ENCODE measurements around the gene S100A5. TPM values are rescaled to one million over a fixed set of nuclear protein-coding genes. Genes with fewer than 3 reads are reported as not detected.
"Not testable (repeated sequence)": the region's sequence is repeated elsewhere in the genome, so short reads cannot be mapped to it uniquely, and the experiment has no call there.

S100A5 gene
- total RNA-seq, 4 donors from 2014 or later, result 0.98 TPM; not detected in 3

- TF ChIP-seq CTCF (IDR thresholded peaks at IDR 0.05) (no peak), EP300 (IDR thresholded peaks at IDR 0.05) (no peak)
- Histone ChIP-seq H3K4me1 (peaks cover 8 to 22% (median 12%) of the 10 kb centered on the region in 4 donors), H3K36me3 (no peaks in the 10 kb centered on the region), H3K27ac (replicated peaks in 1 of 4) (no peak overlapping the region), H3K9me3 (no peaks in the 10 kb centered on the region), H3K4me3 (no peak overlapping the region), H3K27me3 (no peaks in the 10 kb centered on the region)
- 89% methylated on average over 8 of the region's 8 CpGs for WGBS
- DNase-seq (ENCODE audit: extremely low spot score), result no peak
- intact Hi-C loops (cut with DNase I), result no loop called here
Observed at GRCh38 chr1:153527023-153527682, 13.6 kb downstream of the S100A5 start.

- Histone ChIP-seq H3K9me3 (no peaks in the 10 kb centered on the region), H3K4me1 (peaks cover 6 to 16% (median 8%) of the 10 kb centered on the region in 4 donors), H3K27ac (replicated peaks in 1 of 4) (no peak overlapping the region), H3K27me3 (no peaks in the 10 kb centered on the region), H3K36me3 (no peaks in the 10 kb centered on the region), H3K4me3 (no peak overlapping the region)
- TF ChIP-seq POLR2A (IDR thresholded peaks at IDR 0.05; ENCODE audit: low read depth), result no peak
- no peak for TF ChIP-seq CTCF (IDR thresholded peaks at IDR 0.05)
- TF ChIP-seq POLR2AphosphoS5 (IDR thresholded peaks at IDR 0.05), result no peak
- TF ChIP-seq EP300 (IDR thresholded peaks at IDR 0.05), result no peak
- DNase-seq (ENCODE audit: extremely low spot score), result no peak
- 64% methylated on average over 8 of the region's 8 CpGs for WGBS
- intact Hi-C loops (cut with DNase I), result no loop called here
Observed at GRCh38 chr1:153526132-153526543, 14.6 kb downstream of the S100A5 start.

- no peak overlapping the region for H3K4me3 ChIP-seq
- WGBS, result 53% methylated on average over 3 of the region's 3 CpGs
- H3K27ac ChIP-seq (replicated peaks in 1 of 4), result no peak overlapping the region
- TF ChIP-seq POLR2A (IDR thresholded peaks at IDR 0.05; ENCODE audit: low read depth) (no peak), CTCF (IDR thresholded peaks at IDR 0.05) (no peak), EP300 (IDR thresholded peaks at IDR 0.05) (no peak), POLR2AphosphoS5 (IDR thresholded peaks at IDR 0.05) (no peak)
- no peaks in the 10 kb centered on the region for H3K9me3 ChIP-seq
- no peaks in the 10 kb centered on the region for H3K36me3 ChIP-seq
- intact Hi-C loops (cut with DNase I), result no loop called here
- H3K27me3 ChIP-seq, result no peaks in the 10 kb centered on the region
- H3K4me1 ChIP-seq, result peaks cover 6 to 16% (median 8%) of the 10 kb centered on the region in 4 donors
- no peak for DNase-seq (ENCODE audit: extremely low spot score)
Observed at GRCh38 chr1:153525088-153525728, 15.5 kb downstream of the S100A5 start.

- H3K27ac ChIP-seq (replicated peaks in 1 of 4); H3K36me3 ChIP-seq; intact Hi-C loops (cut with DNase I); DNase-seq (ENCODE audit: extremely low spot score); H3K27me3 ChIP-seq; H3K4me3 ChIP-seq; H3K9me3 ChIP-seq: not testable (repeated sequence)
- WGBS, result 80% methylated on average over 13 of the region's 14 CpGs
- peaks cover 6 to 16% (median 8%) of the 10 kb centered on the region in 4 donors for H3K4me1 ChIP-seq
Observed at GRCh38 chr1:153522353-153523048, 18.2 kb downstream of the S100A5 start.

GRCh38 chr1:153521808-153522207 lies 18.9 kb downstream of the S100A5 start:
- H3K4me3 ChIP-seq; H3K36me3 ChIP-seq; H3K27ac ChIP-seq (replicated peaks in 1 of 4); intact Hi-C loops (cut with DNase I); DNase-seq (ENCODE audit: extremely low spot score); H3K9me3 ChIP-seq; H3K27me3 ChIP-seq: not testable (repeated sequence)
- 96% methylated on average over 35 of the region's 37 CpGs for WGBS
- H3K4me1 ChIP-seq, result peaks cover 6 to 16% (median 8%) of the 10 kb centered on the region in 4 donors
